ENCODE results near the gene PARP8.
A peak's percentile ranks its signal among the peaks of the same experiment; 100 is the strongest.
"Not testable (repeated sequence)": the region's sequence is repeated elsewhere in the genome, so short reads cannot be mapped to it uniquely, and the experiment has no call there.

The PARP8 gene

DNA sequence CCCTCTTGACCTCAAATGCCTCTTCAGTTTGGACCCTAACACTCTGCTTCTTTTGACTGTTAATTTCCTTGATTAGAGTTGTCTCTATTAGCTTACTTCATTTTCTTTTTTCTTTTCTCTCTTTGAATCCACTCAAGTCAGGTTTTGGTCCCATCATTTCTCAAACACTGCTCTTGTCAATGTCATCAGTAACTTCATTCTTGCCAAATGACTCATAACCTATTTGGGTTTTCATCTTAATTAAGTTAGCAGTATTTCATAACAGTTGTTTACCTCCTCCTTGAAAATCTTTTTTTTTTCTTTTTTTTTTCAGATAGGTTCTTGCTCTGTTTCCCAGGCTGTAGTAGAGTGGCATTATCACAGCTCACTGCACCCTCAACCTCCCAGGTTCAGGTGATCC, 119.6 kb downstream of the PARP8 start:
- peak; percentile 4 for DNase-seq (ENCODE audit: low read depth)

DNA sequence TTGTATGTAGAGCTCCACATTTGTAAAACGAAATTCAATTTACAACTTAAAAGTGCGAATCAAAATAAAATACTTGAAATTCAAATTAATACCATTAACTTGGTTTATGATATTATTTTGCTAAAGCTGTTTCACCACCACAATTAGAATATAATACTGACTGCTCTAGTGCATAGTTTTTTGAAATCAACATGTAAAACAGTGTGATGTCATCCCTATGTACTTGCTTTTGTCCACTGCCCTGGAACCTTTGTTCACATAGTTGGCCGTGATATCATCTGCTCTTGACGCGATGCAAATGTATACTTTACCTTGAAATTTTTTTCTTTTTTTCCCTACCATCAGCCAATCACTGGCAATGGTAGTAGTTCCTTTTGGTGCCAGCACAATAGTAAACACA, 125.4 kb downstream of the PARP8 start:
- no peak for DNase-seq (ENCODE audit: low read depth)

- no peak for DNase-seq (ENCODE audit: low read depth)
Observed at GRCh38 chr5:50792843-50793242, 126.4 kb downstream of the PARP8 start.

- no peak for DNase-seq (ENCODE audit: low read depth)
Observed at GRCh38 chr5:50794812-50795211, 128.4 kb downstream of the PARP8 start.

- DNase-seq (ENCODE audit: low read depth): no peak
Observed at GRCh38 chr5:50798002-50798401, 131.6 kb downstream of the PARP8 start.

GRCh38 chr5:50799596-50799995, 133.2 kb downstream of the PARP8 start:
- DNase-seq (ENCODE audit: low read depth): no peak

DNA sequence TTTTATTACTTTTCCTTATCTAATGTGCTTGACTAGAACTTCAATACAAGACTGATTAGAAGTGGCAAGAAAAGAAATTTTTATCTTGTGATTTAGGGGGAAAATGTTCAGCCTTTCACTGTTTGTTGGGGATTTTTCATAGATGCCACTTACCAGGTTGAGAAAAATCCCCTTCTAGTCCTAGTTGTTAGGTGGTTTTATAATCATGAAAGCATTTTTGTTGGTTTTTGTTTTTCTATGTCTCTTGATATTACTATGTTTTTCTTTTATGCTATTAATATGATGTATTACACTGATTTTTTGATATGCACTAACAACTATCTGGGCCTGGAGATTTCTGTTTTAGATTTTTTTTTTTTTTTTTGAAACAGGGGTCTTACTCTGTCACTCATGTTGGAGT, 134.0 kb downstream of the PARP8 start:
- DNase-seq (ENCODE audit: low read depth): no peak

DNA sequence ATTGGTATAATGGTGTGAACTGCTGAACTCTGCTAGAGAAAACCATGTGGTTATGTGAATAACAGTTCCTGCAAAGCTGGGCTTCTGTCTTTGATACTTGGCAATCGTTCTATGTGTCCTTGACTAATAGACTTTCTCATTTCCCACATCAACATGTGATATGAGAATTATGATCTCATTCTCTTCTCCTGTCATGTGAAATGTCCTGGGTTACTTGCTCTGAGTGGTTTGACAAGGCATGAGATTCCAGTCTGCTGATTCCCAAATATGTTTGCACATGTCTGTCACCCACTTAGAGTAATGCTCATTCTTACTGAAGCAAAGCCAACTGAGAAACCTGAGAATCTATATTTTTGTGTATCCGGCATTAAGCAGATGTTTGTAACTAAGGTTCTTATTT, 141.2 kb downstream of the PARP8 start:
- no peak for DNase-seq (ENCODE audit: low read depth)

- no peak for DNase-seq (ENCODE audit: low read depth)
Observed at GRCh38 chr5:50808406-50808805, 142.0 kb downstream of the PARP8 start.

DNA sequence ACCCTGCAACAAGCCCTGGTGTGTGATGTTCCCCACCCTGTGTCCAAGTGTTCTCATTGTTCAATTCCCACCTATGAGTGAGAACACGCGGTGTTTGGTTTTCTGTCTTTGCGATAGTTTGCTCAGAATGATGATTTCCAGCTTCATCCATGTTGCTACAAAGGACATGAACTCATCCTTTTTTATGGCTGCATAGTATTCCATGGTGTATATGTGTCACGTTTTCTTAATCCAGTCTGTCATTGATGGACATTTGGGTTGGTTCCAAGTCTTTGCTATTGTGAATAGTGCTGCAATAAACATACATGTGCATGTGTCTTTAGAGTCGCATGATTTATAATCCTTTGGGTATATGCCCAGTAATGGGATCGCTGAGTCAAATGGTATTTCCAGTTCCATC, 145.3 kb downstream of the PARP8 start:
- DNase-seq (ENCODE audit: low read depth): not testable (repeated sequence)

GRCh38 chr5:50813691-50814090, 147.3 kb downstream of the PARP8 start:
- no peak for DNase-seq (ENCODE audit: low read depth)

- DNase-seq (ENCODE audit: low read depth): no peak
Observed at GRCh38 chr5:50814556-50814955, 148.1 kb downstream of the PARP8 start.

GRCh38 chr5:50822046-50822445, 155.6 kb downstream of the PARP8 start:
- DNase-seq (ENCODE audit: low read depth): no peak

DNA sequence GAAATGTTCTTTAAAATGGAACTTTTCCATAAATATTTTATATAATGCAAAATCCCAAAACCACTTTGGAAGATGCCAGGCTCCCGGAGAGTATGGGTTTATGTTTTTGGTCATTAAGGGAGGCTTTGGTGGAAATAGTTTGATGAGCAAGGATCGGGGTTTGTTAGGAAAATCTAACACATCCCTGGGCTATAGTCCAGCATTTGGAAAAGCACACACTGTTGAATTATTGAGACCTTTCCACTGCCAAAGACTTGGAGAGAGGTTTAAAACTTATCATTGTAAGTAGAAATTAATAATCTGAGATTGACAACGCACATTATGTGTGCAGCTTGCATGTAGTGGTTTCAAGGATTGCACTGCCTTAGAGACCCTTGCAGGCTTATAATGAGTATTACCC, 156.3 kb downstream of the PARP8 start:
- DNase-seq (ENCODE audit: low read depth): no peak

GRCh38 chr5:50823568-50823967, 157.1 kb downstream of the PARP8 start:
- no peak for DNase-seq (ENCODE audit: low read depth)

DNA sequence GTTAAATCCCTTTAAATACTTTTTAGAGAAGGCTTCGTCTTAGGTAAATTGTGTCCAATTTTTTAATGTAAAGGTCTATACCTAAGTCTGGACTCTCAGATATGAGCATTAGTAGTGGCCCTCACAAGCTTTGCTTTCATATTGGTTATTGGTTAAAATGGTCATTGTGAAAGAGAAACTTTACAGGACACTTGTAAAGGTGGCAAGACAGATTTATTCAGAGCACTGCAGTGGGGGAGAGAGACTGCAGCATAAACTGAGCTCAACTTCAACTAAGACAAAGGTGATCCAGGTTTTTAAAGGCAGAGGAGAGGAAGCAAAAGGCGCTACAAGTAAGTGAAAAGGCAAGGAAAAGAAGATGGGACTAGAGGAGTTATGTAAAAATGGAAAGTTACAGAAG, 157.7 kb downstream of the PARP8 start:
- no peak for DNase-seq (ENCODE audit: low read depth)

DNA sequence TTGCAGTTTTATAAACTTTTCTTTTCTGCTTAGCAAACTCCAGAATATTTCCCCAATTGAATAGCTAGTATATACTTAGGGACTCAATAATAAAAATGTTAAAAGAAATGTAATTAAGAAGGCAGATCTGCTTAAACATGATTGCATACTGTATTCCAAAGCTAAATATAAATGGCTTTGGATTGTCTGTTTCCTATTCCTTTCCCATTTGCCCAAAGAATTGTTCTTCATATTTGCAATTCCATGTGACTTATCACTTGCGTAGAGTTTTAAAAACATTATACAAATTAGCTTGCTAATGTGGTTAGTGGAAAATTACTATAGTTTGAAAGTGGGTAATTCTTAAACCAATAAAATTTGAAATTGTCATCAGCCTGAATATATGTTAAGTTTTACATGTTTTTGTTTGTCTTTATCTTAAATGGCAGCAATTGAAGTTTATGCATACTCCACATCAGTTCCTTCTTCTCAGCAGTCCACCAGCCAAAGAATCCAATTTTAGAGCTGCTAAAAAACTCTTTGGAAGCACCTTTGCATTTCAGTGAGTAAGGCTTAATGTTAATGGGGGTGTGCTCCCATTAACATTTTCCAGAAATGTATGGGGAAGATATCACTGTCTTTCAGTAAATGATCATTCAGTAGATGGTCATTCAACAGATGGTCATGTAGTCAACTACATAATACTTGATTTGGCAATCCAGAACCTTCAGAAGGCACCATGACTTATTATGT, 161.2 kb downstream of the PARP8 start:
- DNase-seq (ENCODE audit: low read depth): no peak

DNA sequence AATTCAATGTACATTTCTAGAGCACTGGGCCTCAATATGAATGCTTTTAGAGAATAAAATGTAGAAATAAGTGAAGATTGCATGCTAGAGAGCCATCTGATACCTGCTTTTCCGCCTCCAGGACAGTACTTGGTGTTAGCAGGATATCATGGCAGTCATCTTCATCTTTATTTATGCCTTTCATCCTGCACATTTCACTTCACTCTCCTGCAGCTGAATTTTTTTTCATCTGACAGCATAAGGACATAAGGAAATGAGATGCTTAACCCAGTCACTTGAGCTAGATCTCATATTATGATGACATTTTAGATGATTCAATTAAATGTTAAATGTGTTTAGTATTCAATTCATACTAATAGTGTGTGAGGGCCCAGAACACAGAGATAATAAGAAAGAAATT, 162.6 kb downstream of the PARP8 start:
- no peak for DNase-seq (ENCODE audit: low read depth)

DNA sequence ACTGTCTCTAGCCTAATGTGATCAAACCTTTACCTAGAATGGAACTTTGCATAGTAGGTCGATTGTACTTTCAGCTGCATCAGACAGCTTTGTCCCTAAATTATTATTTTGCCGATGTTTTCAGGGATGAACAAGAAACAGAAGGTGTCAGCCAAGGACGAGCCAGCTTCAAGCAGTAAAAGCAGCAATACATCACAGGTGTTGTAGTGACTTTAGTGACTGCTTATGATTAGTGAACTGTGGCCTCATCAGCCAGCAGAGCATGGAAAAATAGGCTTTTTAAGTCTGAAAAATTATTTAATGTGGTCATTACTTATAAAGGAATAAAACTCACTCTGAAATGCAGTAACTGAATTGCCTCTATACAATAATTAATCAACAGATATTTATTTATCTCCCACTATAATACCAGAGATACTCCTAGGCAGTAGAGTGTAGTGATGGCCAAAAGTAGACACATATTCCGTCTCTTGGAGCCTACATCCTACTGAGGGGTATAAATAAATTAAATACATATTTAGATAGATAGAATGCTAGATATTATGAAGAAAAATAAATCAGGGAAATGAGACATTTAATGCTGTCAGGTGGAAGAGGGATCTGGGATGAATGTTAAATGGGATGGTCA, 166.3 kb downstream of the PARP8 start:
- DNase-seq (ENCODE audit: low read depth): no peak

- DNase-seq (ENCODE audit: low read depth): no peak
Observed at GRCh38 chr5:50836356-50836755, 169.9 kb downstream of the PARP8 start.

GRCh38 chr5:50839472-50839871, 173.0 kb downstream of the PARP8 start:
- DNase-seq (ENCODE audit: low read depth): no peak

- no peak for DNase-seq (ENCODE audit: low read depth)
Observed at GRCh38 chr5:50843091-50843490, 176.7 kb downstream of the PARP8 start.

DNA sequence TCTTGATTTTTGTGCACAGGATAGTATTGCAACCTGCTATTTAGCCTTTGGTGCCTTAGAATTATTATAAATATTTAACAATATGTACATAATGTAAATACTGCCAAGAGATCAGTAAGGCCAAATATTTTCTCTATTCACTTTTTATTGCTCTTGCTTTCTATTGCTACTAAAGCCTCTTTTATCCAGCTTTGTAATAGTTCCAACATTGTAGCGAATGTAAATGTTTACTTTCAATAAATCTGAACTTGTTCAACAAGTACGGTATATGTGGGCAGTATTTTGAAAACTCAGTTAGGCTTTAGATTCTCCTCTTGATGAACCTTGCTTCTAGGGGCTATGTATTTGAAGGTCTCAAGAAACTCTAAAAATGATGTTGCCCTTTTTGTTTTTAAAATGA, 179.8 kb downstream of the PARP8 start:
- DNase-seq (ENCODE audit: low read depth): no peak

DNA sequence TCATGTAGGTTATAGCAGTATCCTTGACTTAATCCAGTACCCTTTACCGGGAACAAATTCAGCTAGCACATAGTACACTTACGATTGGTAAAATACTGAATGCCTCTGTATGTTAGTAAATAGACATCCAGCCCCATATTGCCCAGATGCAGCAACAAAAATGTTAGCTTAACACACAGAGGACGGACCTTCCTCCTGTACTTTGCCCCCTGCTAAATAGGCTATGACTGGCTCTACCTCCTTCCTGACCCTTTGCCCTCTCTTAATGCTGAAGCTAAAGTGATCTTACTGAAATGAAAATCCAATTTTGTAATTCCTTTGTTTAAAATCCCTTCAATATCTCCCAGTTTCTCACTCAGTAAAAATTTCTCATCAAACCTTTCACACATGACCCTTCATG, 183.1 kb downstream of the PARP8 start:
- no peak for DNase-seq (ENCODE audit: low read depth)
